GM12874 (cell line): ENCODE data around the gene EFHD2.

Experiments used
- CTCF ChIP-seq: IDR thresholded peaks from 2 replicates; pipeline ENCODE4 v1.5.1; 2011; ENCODE audit warnings: low read depth, mild to moderate bottlenecking, control low read depth, low read length, moderate library complexity; ENCODE audit not compliant: insufficient read depth

The EFHD2 gene

GRCh38 chr1:15417059-15417934 is 7.6 kb downstream of the EFHD2 start:
- no peak for TF ChIP-seq CTCF

GRCh38 chr1:15418806-15419515 is 9.3 kb downstream of the EFHD2 start:
- no peak for TF ChIP-seq CTCF

- TF ChIP-seq CTCF, result no peak
These were observed 11.3 kb downstream of the EFHD2 start for GRCh38 chr1:15420853-15421465.

GRCh38 chr1:15422871-15423270 is 13.2 kb downstream of the EFHD2 start:
- TF ChIP-seq CTCF, result no peak

- no peak for TF ChIP-seq CTCF
These were observed 13.8 kb downstream of the EFHD2 start for GRCh38 chr1:15423355-15424077.

GRCh38 chr1:15424146-15424667 is 14.5 kb downstream of the EFHD2 start:
- TF ChIP-seq CTCF, result no peak
